Hematopoietic multipotent progenitor cell treated with erythropoietin and hydrocortisone succinate and interleukin-3 and kit ligand, for 4 days (in vitro differentiated cells): ENCODE measurements around the gene CFAP251.

Source experiments
- DNase-seq: peaks from one replicate; pipeline ENCODE4 v3.0.0-alpha.2; 2015

CFAP251 gene

DNA sequence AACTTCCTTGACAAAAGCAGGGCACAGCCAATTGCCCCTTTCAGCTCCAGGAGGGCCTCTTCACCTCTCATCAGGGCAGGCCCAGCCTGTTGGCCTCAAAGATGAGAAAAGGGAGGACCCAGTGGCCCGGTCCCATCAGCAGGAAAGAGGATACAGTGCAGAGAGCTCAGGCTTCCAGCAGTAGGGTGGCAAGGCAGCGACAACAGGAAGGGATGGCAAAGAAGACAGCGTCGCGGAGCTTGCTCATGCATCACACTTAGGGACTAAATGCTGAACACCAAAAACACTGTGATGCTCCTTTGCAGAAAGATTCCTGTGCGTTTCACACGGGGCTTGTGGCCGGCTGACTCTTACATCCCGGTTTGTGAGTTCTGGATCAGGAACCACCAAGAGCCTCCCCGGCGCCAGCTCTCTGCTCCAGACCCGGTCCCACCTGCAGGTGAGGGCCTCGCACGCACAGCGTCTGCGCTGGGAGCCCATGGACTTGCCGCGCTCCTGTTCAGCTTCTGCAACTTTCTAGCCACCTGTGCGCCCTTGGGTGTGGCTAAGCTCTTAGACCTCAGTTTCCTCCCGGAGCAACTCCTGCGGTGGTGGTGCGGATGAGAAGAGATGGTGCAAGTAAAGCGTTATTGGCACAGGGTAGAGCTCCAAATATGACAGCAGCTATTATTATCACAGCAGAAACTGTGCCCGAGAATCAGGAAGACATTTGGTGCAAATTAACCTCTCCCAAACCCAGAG lies 88.0 kb downstream of the CFAP251 start:
- DNase-seq, result no peak

DNA sequence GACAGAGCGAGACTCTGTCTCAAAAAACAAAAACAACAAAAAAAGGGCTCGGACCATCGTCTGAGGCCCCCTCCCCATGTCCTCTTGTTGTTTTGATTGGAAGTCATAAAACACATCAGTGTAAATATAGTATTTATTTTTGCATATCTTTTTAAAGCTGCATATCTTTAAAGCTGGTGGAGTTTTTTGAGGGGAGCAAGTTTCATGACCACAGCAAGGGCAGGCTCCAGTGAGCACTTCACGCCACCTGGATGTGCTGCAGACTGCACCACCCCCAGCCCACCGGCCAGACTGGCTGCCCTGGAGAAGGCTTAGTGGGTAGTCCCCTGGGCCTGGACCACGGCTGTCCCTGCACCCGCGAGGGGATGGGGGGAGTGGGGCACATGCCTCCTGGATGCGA lies 91.3 kb downstream of the CFAP251 start:
- no peak for DNase-seq

DNA sequence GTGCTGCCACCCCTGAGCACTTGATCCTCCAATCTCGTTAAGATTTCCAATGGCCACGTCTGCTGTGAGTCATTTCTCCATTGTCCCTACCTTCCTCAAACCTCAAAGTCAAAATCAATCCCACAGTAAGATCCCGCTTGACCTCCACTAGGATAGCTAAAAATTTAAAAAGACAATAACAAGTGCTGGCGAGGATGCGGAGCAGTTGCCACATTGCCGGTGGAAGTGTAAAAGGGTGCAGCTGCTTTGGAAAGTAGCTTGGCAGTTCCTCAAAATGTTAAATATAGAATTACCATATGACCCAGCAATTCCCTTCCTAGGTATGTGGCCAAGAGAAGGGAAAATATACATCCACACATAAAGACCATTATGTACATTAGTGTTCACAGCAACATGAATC lies 93.8 kb downstream of the CFAP251 start:
- no peak for DNase-seq

DNA sequence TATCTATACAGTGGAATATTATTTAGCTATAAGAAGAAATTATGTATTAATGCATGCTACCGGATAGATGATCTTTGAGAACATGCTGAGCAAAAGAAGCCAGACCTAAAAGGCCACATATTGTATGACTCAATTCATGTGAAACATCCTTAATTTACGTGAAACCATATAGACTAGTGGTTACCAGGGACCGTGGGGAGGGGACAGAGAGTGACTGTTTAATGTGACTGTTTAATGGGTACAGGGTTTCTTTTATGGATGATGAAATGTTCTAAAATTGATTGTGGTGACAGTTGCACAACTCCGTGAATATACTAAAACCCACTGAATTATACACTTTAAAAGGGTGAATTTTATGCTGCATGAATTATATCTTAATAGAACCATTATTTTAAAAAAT lies 94.7 kb downstream of the CFAP251 start:
- DNase-seq, result peak; percentile 44

DNA sequence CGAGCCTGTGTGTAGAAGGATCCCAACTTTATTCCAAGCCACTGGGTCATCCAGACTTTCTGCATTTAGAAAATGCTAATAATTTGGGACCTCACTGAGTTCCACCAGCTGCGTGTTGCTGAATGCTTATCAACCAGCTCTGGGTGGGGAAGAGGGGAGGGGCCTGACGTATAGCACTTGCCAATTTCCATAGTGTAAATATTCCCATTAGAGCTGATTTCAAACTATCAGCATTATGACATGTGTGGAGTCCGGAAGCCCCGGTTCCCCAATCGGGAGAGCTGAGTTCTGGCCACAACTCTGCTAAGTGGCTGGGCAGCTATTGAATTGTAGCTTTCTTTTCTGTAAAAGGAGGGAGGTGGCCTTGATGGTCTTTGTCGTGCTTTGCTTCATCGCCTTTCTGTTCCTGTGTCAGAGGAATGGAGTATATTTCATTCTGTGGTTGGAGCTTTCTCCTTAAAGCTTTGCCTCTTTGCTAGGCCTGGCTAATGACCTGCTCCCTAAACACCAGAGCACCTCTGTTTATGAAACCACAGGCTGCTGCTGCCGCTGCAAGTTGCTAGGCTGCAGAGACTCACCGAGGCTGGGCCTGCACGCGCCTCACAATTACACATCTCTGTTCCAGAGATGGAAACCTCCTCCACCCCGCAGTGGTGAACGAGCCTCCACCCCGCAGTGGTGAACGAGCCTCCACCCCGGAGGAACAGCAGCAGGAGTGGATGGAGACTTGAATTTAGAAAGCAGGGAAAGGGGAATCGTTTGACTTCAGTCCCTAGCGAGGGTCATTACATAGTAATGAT lies 95.6 kb downstream of the CFAP251 start:
- peak; percentile 36 for DNase-seq

DNA sequence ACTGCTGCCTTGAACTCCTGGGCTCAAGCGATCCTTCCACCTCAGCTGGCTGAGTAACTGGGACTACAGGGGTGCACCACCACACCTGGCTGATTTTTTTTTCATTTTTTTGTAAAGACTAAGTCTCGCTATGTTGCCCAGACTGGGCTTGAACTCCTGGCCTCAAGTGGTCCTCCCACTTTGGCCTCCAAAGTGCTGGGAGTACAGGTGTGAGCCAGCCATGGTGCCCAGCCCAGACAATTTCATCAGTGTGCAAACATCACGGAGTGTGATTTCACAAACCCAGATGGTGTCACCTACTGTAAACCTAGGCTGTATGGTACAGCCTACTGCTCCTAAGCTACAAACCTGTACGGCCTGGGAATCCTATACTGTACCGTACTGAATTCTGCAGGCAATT lies 96.4 kb downstream of the CFAP251 start:
- DNase-seq, result no peak

DNA sequence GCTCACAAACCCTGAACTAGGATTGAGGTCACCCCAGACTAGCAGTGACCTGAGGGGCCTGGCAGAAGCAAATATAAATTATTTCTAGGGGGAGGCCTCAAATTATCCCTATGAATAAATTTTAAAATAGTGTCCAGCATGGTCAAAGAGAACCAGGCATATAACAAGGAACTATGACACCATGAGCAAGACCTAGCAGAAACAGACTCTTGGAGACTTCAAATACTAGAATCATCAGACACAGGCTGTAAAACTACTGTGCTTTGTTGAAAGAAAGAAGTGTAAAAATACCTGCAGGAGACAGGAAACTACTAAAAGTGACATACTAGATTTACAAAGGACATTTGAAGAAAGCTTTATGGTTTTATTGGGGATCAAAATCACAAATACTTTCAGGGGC lies 100.1 kb downstream of the CFAP251 start:
- DNase-seq, result no peak

DNA sequence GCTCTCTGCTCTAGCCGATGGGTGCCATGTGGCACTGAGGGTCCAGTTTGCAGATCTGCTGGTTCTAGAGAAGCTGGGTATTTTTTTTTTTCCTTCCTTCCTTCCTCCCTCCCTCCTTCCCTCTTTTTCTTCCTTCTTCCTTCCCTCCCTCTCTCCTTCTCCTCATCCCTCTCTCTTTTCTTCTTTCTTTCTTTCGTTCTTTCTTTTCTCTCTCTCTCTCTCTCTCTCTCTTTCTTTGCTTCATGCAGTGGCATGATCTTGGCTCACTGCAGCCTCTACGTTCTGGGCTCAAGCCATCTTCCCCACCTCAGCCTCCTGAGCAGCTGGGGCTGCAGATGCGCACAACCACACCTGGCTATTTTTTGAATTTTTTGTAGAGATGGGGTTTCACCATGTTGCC lies 100.5 kb downstream of the CFAP251 start:
- no peak for DNase-seq

DNA sequence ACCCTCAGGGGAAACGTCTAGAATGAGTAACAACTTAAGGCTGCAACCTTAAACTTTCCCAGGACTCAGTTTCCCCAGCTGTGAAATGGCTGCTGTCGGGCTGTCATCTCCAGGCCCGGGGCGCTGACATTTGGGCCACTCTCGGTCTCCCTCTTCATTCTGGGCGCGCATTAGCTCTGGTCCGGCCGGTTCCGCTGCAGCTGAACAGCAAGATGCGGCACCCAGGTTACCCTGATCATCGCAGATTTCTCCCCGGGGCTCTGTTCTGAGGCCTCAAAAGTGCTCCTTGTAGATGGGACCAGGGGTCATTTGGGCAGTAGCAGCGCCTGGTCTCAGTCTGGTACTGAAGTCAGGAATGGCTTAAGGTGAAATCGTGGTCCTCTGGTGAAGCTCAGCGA lies 102.4 kb downstream of the CFAP251 start:
- DNase-seq, result no peak

DNA sequence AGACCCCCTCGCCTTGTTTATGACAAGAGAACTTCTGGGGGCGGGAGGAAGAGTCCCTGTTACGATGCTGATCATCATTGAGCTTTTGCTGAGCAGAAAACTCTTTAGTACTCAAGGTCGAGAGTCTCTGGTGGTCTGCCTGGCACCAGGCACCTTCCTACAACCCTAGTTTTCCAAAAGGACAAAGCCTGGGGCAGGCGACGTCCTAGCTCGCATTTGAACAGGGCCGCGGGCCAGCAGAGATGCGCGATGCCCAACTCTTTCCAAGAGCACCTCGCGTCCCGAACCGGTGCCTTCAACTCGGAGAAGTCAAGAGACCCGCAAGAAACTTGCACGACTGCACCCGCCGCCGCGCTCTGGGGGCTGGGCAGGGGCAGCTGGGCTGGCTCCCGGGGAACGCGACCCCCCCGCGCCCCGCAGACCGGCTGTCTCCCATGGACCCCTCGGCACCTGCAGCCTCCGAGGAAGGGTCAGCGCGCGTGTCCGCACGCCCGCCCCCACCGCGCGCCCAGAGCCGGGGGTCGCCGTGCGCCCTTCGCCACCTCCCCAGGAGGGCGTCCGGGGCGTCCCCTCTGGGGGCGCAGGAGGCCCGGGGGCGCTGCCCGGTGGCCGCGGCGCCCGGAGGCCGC lies 102.9 kb downstream of the CFAP251 start:
- peak; percentile 56 for DNase-seq

DNA sequence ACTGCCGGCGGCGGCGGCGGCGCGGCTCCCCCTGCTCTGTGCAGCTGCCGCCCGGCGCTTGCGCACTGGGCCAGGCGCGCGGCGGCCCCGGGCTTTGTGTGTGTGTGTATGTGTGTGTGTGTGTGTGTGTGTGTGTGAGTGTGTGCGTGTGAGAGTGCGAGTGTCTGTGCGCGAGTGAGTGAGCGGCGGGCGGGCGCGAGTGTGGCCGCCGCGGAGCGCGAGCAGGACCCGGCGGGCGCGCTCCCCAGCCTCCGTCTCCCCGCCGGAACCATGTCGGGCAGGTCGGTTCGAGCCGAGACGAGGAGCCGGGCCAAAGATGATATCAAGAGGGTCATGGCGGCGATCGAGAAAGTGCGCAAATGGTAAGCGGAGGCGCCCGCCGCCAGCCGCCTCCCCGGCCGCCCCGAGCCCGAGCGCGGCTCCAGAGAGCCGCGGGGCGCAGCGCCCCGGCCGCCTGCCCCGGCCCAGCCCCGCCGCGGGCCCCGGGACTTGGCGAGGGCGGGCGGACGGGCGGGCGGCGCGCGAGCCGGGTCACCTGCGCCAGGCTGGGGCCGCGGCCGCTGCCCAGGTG lies 103.5 kb downstream of the CFAP251 start, which contains the start of gene BCL7A:
TSS of gene BCL7A (plus strand) at position 63 of the 571 bp plus-strand sequence. CDS start at position 271, 208 bp downstream.
- DNase-seq, result peak; percentile 89

DNA sequence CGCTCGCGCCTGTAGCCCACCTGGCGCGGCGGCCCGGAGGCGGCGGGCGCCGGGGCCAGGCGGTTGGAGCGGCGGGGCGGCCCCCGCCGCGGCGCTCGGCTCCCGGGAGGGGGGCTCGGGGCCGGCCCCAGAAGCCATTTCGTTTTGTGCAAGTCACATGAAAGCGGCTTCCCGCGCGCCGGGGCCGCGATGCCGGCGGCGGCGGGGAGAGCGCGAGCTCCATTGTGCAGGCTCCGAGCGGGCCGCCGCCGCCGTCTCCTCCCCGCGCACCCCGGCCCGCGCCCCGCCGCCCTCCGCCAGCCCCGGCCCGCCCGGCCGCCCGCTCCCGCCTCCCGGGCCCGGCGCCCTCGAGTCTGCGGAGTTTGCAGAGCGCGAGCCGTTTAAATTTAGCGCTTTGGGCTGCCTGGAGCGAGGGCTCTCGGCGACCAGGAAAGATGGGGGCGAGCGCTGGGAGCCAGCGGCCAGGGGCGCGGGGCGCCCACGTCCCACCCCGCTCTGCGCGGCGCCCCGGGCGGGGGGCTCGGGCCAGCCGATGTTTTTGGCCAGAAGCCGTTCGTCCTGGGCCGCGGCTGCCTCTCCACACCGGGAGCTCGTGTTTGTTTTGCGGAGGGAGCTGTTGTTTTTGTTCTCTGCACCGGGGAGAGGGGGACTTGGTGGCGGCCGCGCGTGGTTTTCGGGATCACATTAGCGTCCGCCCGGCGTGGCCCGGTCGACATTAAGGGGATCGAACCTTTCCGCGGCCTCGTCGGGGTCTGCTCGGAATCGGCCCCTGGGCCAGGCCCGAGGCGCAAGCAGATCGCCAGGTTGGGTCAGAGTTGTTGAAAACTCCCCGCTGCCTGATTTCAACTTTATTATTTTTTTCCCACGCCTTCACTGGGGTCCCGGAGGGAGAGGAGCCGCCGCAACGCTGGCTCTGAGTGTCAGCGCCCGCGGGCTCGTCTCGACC lies 104.3 kb downstream of the CFAP251 start:
- peak; percentile 69 for DNase-seq

DNA sequence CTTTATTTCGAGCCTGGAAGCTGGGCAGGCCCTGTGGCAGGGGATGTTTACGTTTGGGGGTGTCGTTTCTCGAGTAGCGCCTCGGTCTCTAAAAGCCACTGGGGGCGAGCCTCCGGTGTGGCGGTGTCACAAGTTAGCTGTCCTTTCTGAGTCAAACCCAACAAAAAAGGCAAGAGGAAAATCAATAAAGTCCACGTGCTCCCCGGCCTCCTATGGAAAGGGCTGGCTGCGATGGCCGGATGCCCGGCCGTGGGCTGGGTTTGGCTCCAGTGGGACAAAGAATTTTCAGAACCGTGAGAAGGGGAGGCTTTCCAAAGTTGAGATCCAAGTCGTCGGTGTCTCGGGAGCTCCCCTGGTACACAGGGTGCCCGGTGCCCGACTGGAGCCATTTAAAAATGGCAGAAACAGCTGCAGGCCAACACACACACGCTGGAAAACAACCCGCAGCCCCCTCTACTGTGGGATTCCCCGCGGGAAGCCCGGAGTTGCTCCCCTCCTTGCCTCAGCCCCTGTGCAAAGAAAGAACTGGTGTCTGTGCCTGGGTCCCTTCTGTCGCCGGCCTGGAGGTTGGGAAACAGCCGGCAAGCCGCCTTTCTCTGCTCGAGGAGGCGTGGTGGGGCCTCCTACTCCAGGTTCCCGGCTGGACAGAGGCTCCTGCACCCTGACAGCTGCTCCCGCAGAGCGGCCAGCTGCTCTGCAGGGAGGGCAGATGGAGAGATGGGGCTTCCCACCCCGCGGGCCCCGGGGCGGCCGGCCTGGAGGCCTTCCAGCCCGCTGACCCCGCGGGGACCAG lies 105.1 kb downstream of the CFAP251 start:
- DNase-seq, result peak; percentile 62

DNA sequence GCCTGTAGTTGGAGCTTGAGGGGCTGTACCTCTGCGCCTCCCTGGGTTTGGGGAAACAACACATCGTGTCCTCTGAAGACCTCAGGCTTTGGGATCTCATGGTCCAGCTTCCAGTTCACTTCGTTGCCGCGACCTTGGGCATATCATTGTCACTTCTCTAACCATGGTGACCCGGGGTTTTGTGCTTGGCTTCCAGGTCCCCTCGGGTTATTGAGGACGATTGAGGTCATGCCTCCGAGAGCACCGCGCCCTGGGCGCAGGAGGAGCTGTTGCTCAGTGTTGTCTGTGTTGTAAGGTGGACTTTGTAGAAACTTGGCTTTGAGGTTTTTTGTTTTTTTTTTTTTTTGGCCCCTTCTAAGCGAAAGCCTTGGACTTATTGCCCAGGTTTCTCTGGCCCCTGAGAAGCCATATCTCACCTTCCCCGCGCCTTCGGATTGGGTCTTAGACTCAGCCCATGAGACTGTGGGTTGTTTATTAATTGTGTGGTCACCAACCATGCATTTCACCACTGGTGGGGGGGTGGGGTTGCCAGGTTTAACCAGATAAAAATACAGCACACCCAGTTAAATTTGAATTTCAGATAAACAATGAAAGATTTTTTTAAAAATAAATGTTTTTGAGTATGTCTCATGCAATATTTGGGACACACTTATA lies 105.9 kb downstream of the CFAP251 start:
- peak; percentile 71 for DNase-seq

DNA sequence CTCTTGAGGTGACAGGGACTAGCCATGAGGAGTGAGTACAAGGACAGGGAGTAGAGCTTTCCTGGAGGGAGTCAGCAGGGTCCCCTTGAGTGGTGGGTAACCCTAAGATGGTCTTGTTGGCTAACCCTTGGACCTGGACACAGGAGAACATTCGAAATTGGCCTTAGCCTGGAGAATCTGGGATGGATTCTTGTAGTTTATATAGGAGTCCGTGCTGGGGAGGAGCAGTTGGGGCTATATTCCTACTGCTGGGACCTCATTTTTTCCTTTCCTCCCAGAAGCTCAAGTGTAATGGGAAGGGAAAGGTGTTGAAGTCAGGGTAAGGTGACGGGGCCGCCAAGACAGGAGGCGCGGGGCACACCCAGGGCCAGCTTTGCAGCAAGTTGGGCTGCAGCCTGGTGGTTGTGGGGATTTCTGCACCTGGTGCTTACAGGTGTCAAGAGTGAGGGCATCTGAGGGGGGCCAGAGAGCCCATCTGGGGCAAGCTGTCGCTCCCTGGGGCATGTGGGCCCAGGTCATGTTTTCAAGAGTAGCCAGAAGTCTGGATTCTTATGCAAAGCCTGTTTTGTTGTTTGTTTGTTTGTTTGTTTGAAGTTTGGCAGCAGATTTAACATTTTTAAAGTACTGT lies 108.4 kb downstream of the CFAP251 start:
- no peak for DNase-seq

DNA sequence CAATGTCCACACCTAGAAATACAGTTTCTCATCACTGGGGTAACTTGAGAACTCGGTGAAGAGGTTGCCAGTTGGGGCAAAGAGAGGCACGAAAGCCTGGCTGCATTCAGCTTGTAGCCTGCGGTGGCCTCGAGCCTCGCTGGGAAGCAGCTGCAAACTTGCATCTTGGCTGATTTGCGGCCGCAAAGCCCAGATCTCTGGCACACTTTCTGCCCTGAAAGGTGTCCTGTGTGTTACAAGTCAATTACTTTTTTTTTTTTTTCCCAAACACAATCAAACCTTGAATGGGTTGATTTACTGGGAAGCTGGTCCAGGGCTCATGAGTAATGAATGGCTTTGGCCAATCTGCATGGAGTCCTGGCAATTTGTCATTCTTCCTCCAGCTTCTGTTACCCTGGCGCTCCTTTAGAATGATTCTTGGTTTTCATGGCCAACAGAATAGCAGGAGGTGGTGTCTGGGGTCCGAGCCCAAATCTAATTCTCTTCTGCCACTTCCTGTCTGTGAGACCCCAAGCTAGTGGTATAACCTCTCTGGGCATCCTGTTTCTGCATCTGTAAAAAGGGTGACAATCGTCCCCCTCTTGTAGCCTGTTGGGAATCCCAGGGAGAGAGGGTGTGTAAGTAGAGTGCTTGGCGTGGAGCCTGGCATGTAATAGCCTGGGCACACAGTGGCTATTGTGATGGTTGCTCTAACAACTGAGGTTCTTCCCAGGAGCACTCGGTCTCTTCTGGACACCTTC lies 109.9 kb downstream of the CFAP251 start:
- DNase-seq, result no peak

DNA sequence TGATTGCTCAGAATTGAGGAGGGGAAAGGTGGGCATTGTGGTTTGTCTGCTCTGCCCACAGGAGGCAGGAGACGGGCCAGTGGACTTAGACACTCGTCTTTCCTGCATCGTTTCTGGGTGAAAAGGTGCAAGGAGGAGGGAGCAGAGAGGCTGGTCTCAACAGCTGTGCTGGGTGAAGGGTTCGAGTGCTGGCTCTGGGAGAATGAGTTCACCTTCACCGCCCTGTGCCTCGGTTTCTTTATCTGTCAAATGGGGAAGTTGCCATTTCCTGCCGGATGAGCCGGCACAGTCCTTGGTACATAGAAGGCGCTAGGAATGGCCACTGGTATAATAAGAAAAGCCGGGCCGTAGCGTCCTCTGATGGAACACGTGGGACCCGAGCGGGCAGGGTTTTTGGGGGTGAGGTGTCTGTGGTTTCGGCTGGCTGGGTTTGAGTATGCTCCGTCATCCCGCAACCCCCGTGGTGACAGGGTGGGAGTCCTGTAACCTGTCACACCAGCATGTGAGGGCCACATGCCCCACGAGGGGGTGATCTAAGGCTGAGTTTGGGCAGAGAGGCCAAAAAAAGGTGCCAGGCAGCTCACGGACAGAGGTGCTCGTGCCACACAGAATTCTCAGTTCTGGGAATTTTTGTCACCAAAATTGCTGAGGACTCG lies 110.6 kb downstream of the CFAP251 start:
- DNase-seq, result peak; percentile 40

DNA sequence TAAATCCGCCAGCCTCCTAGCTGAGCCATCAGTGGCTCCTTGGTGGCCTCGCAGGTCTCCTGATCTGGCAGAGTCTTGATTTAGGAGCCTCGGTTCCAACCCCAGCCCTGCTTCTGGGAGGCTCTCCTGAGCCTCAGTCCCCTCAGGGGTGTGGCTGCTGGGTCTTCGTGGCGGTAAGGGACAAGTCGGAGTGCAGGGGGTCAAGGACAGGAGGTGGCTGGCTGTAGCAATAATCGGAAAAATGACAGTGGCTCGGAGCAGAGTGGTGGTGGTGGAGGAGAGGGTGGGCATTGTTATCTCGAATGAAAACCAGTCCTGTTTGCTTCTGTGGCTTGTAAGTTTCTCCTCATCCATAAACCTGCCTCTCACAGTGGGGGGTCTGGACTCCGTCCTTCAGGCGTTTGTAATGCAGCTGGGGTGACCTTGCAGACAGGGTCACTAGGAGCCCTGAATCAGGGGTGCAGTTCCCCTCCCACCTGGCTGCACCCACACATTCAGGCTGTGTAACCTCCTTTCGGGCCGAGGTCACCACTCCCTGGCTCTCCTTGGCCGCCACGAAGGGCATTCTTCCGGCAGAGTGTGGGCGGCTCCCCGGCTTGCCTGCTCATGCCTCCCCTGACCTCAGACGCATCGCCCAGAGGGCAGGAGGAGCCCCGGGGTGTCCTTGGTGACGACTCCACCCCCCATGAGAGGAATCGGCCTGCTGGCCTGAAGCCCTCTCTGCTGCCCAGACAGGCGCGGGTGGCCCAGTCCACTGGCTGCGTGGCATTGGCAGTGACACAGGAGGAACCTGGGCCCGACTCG lies 111.4 kb downstream of the CFAP251 start:
- DNase-seq, result no peak
